PC-3 (cell line): ENCODE measurements around the gene SDC4. TPM values are rescaled to one million over a fixed set of nuclear protein-coding genes. Genes with fewer than 3 reads are reported as not detected.

ENCODE experiments used
- ATAC-seq: fragments of 200-7000 bp; cut with Tn5 transposase; 2 replicates; pipeline ENCODE4 v1.9.1; 2020; ENCODE audit warnings: mild to moderate bottlenecking, moderate library complexity
- BruUV-seq: library from RNA; stranded (reverse); fragments of 400-500 nt; replicated peaks from 2 replicates; lab custom pipeline; 2021; lab: Mats Ljungman, UMichigan
- CTCF ChIA-PET: fragments of 300-600 bp; sonication (Branson Sonifier 250); formaldehyde crosslinking; loops from one replicate; lab custom pipeline; 2022; ENCODE audit warnings: antibody characterized with exemption; lab: Charles Lee
- POLR2A ChIA-PET: fragments of 300-600 bp; sonication (Branson Sonifier 250); formaldehyde crosslinking; loops from one replicate; lab custom pipeline; 2022; ENCODE audit warnings: antibody characterized with exemption; ENCODE audit not compliant: unreplicated experiment; lab: Charles Lee
- DNase-seq: peaks from one replicate; pipeline ENCODE4 v3.0.0-alpha.2; 2015
- H2AFZ ChIP-seq: fragments of 300-600 bp; sonication (generic); 2 replicates; pipeline ENCODE4 v1.6.0; 2016; ENCODE audit warnings: antibody characterized with exemption, low read length
- H3F3A ChIP-seq: fragments of 300-600 bp; sonication (generic); one replicate; pipeline ENCODE4 v1.6.0; 2017; ENCODE audit warnings: antibody characterized with exemption, low read length, control low read depth, mild to moderate bottlenecking; ENCODE audit not compliant: unreplicated experiment
- H3K27ac ChIP-seq: fragments of 300-600 bp; sonication (generic); 2 replicates; pipeline ENCODE4 v1.5.1; 2016; ENCODE audit warnings: mild to moderate bottlenecking, low read length
- H3K27me3 ChIP-seq: fragments of 300-600 bp; sonication (generic); 2 replicates; pipeline ENCODE4 v1.6.1; 2016; ENCODE audit warnings: low read length, mixed read lengths
- H3K36me3 ChIP-seq: fragments of 300-600 bp; sonication (generic); 2 replicates; pipeline ENCODE4 v1.6.1; 2016; ENCODE audit warnings: low read depth, mixed run types, low read length, mixed read lengths
- H3K4me1 ChIP-seq: fragments of 300-600 bp; sonication (generic); 2 replicates; pipeline ENCODE4 v1.5.1; 2016; ENCODE audit warnings: low read length; ENCODE audit not compliant: insufficient read depth
- H3K4me2 ChIP-seq: fragments of 300-600 bp; sonication (generic); 2 replicates; pipeline ENCODE4 v1.6.0; 2016; ENCODE audit warnings: low read length
- H3K4me3 ChIP-seq: fragments of 300-600 bp; sonication (generic); 2 replicates; pipeline ENCODE4 v1.5.1; 2016; ENCODE audit warnings: mild to moderate bottlenecking, low read length, mixed read lengths
- H3K79me2 ChIP-seq: fragments of 300-600 bp; sonication (generic); 2 replicates; pipeline ENCODE4 v1.6.1; 2017; ENCODE audit warnings: low read length, mixed read lengths
- H3K9ac ChIP-seq: fragments of 300-600 bp; sonication (generic); 2 replicates; pipeline ENCODE4 v1.6.0; 2016; ENCODE audit warnings: mild to moderate bottlenecking, low read length
- H3K9me2 ChIP-seq: fragments of 300-600 bp; sonication (generic); replicated peaks from 2 replicates; pipeline ENCODE4 v1.6.1; 2016; ENCODE audit warnings: mixed run types, low read length, mixed read lengths
- H3K9me3 ChIP-seq: fragments of 300-600 bp; sonication (generic); 2 replicates; pipeline ENCODE4 v1.6.1; 2016; ENCODE audit warnings: low read length, mixed read lengths
- H4K20me1 ChIP-seq: fragments of 300-600 bp; sonication (generic); 2 replicates; pipeline ENCODE4 v1.6.1; 2016; ENCODE audit warnings: low read length, mixed read lengths
- CTCF ChIP-seq: fragments of 300-600 bp; sonication (generic); conservative IDR thresholded peaks from 2 replicates; pipeline ENCODE4 v1.5.1; 2017; ENCODE audit warnings: antibody characterized with exemption, low read depth, mild to moderate bottlenecking, low read length
- EZH2 ChIP-seq: fragments of 300-600 bp; sonication (generic); IDR thresholded peaks from one replicate; pipeline ENCODE4 v1.6.1; 2017; ENCODE audit warnings: antibody characterized with exemption, mild to moderate bottlenecking, low read length; ENCODE audit not compliant: unreplicated experiment
- EZH2phosphoT487 ChIP-seq: fragments of 300-600 bp; sonication (generic); IDR thresholded peaks from 2 replicates; pipeline ENCODE4 v1.6.1; 2018; ENCODE audit warnings: mild to moderate bottlenecking, antibody characterized with exemption, low read length, borderline replicate concordance
- intact Hi-C: fragments of 100-400 bp; cut with micrococcal nuclease; formaldehyde crosslinking; loops from 2 replicates; pipeline ENCODE4 v1.9.0; 2023
- total RNA-seq: library from RNA; depleted of rRNA; stranded (reverse); fragments of >200 nt; gene quantifications from 2 replicates; pipeline ENCODE4 v1.2.3, GENCODE V29; 2014

SDC4 gene
- total RNA-seq, 1 experiment from 2014 or later: 134 TPM

DNA sequence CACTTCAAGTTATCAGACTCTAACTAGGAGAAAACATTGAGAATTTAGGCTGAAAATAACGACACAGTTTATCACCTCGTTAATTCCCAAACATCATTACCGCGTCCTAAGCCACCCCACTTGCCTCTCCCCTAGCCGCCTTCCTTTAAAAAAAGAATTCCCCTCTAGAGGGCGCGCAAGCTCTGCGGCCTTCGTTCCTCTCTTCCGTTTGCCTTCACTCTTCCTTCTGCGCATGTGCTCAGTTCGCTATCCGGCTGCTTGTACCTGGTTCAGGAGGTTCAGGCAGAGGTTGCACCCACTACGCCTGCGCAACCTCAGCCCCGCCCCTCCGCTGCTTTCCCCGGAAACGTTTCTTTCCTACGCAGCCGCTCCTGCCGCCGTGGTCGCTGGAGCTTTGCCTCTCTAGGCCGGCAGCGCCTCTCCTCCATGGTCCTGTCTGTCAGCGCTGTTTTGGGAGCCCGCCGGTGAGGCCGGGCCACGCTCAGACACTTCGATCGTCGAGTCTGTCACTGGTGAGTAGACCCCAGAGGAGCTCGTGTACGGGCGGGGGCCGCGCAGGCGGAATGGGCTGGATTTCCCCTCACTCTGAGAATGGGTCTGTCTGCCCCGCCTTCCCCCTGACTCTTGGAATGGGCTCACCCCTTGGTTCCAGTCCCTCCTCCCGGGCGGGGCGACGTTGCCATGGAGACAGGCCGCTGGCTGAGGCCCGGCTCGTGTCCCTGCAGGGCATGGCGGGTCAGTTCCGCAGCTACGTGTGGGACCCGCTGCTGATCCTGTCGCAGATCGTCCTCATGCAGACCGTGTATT lies 14.8 kb upstream of the SDC4 start, which contains the start of gene SYS1:
SYS1 (plus strand) TSS at position 353 of the 807 bp plus-strand sequence; CDS start at position 729, 376 bp downstream.
- peaks cover 20% of the 10 kb centered on the region; the same call in 1 of the 2 replicates for H3K36me3 ChIP-seq
- no TSS peak for BruUV-seq
- intact Hi-C loops: loop anchor here (1.0 to 5.0 kb wide), 5 partner anchors 26 to 414 kb away; no protein-coding TSS in a partner anchor

DNA sequence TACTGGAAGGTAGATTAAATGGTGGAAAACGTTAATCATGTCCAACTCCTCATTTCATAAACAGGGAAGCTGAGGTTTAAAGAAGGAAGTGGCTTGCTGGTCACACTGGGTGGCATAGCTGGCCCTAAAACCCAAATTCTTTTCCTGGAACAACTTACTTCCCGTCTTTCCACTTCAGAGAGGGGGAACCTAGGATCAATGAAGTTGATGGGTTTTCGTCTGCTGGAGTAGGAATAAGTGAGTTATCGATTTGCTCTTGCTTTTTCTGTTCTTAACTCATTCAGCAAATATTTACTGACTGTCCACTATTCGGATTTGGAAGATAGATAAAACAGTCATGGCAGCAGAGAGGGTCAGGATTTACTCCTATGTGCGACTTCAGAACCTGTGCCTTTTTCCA lies 13.6 kb upstream of the SDC4 start:
- H3K9me2 ChIP-seq: no peaks in the 10 kb centered on the region
- ChIA-PET CTCF (interaction anchor here (1.1 to 2.6 kb wide), 4 partner anchors 9 to 83 kb away, joined by 3 to 18 read pairs (median 9); no protein-coding TSS in a partner anchor), POLR2A (interaction anchor here (0.6 kb wide), 1 partner anchor 16 kb away, joined by 3 read pairs; no protein-coding TSS in a partner anchor)
- no peaks in the 10 kb centered on the region for H3K27me3 ChIP-seq
- H3K79me2 ChIP-seq: peaks cover 27% of the 10 kb centered on the region
- no peaks in the 10 kb centered on the region for H3F3A ChIP-seq
- no peaks in the 10 kb centered on the region for H4K20me1 ChIP-seq
- TF ChIP-seq CTCF: no peak
- TF ChIP-seq EZH2phosphoT487: no peak
- no peak for TF ChIP-seq EZH2
- no peak for ATAC-seq
- no peak overlapping the region for H3K9ac ChIP-seq
- no peak for DNase-seq
- no peak overlapping the region for H3K4me2 ChIP-seq
- no TSS peak for BruUV-seq
- H2AFZ ChIP-seq: no peak overlapping the region
- H3K27ac ChIP-seq: no peak overlapping the region
- H3K9me3 ChIP-seq: no peaks in the 10 kb centered on the region
- peaks cover 10% of the 10 kb centered on the region; the same call in 1 of the 2 replicates for H3K36me3 ChIP-seq
- H3K4me1 ChIP-seq: peaks cover 33% of the 10 kb centered on the region
- no peak overlapping the region for H3K4me3 ChIP-seq
- intact Hi-C loops: loop anchor here (2.0 to 5.0 kb wide), 3 partner anchors 25 to 416 kb away; no protein-coding TSS in a partner anchor

More for the DNA sequence above, 14.8 kb upstream of the SDC4 start, which contains the start of gene SYS1:
- CTCF ChIA-PET: interaction anchor here (0.5 to 2.6 kb wide), 20 partner anchors 10 to 350 kb away, joined by 3 to 18 read pairs (median 4); no protein-coding TSS in a partner anchor
- H3K79me2 ChIP-seq: peaks cover 27% of the 10 kb centered on the region
- DNase-seq (peak; percentile 99), ATAC-seq (peak; percentile 87)
- H3K27ac ChIP-seq: peak within 1 kb of the TSS; percentile 82
- no peaks in the 10 kb centered on the region for H4K20me1 ChIP-seq
- H3F3A ChIP-seq: no peaks in the 10 kb centered on the region
- H3K27me3 ChIP-seq: no peaks in the 10 kb centered on the region
- peaks cover 23% of the 10 kb centered on the region for H3K4me1 ChIP-seq
- TF ChIP-seq CTCF: peak; percentile 91
- no peak for TF ChIP-seq EZH2
- peak within 1 kb of the TSS; percentile 88 for H3K9ac ChIP-seq
- no peaks in the 10 kb centered on the region for H3K9me2 ChIP-seq
- peak within 1 kb of the TSS; percentile 96 for H3K4me2 ChIP-seq
- H2AFZ ChIP-seq: peak within 1 kb of the TSS; percentile 98
- no peaks in the 10 kb centered on the region for H3K9me3 ChIP-seq
- POLR2A ChIA-PET: interaction anchor here (0.5 to 1.6 kb wide), 7 partner anchors 15 to 66 kb away, joined by 3 to 10 read pairs (median 3); partner anchors contain the start of gene SDC4
- peak within 1 kb of the TSS; percentile 85 for H3K4me3 ChIP-seq
